Measurements from ENCODE around the gene PPP2R3B.
A peak's percentile ranks its signal among the peaks of the same experiment; 100 is the strongest.

PPP2R3B gene

GRCh38 chrX:350534-351323 is 36.0 kb downstream of the PPP2R3B start:
- Mint-ChIP-seq H3K27ac (peak overlapping the region; percentile 33), H3K4me1 (peaks cover 49% of the 10 kb centered on the region), H3K27me3 (ENCODE audit: low read depth, poor library complexity) (no peaks in the 10 kb centered on the region), H3K9me3 (no peaks in the 10 kb centered on the region), H3K4me3 (no peak overlapping the region), H3K36me3 (ENCODE audit: low read depth) (peaks cover 56% of the 10 kb centered on the region)
- TF ChIP-seq, protein P1, sequence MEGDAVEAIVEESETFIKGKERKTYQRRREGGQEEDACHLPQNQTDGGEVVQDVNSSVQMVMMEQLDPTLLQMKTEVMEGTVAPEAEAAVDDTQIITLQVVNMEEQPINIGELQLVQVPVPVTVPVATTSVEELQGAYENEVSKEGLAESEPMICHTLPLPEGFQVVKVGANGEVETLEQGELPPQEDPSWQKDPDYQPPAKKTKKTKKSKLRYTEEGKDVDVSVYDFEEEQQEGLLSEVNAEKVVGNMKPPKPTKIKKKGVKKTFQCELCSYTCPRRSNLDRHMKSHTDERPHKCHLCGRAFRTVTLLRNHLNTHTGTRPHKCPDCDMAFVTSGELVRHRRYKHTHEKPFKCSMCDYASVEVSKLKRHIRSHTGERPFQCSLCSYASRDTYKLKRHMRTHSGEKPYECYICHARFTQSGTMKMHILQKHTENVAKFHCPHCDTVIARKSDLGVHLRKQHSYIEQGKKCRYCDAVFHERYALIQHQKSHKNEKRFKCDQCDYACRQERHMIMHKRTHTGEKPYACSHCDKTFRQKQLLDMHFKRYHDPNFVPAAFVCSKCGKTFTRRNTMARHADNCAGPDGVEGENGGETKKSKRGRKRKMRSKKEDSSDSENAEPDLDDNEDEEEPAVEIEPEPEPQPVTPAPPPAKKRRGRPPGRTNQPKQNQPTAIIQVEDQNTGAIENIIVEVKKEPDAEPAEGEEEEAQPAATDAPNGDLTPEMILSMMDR (IDR thresholded peaks at IDR 0.05) = no peak
- DNase-seq = no peak

DNA sequence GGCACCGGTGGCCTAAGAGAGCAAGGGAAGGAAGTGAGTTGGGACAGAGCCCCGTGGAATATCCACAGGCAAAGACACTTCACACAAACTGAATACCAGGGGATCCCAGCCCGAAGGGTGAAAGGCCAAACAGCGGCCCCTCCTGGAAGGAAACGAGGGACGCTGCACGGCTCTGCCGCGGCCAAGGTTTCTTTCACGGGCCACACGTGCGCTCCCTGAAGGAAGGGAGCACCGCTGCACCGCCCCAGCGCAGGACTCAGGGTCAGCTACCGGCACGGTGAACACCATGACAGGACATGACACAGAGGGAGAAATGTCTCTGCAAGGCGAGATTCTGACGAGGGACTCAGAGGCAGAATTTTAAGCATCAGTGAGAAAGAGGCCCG is 36.6 kb downstream of the PPP2R3B start:
- peaks cover 54% of the 10 kb centered on the region for H3K36me3 Mint-ChIP-seq (ENCODE audit: low read depth)
- no peak overlapping the region for H3K4me3 Mint-ChIP-seq
- DNase-seq = no peak
- TF ChIP-seq, protein P1 (IDR thresholded peaks at IDR 0.05) = no peak
- peak overlapping the region; percentile 33 for H3K27ac Mint-ChIP-seq
- H3K9me3 Mint-ChIP-seq = no peaks in the 10 kb centered on the region
- peaks cover 43% of the 10 kb centered on the region for H3K4me1 Mint-ChIP-seq
- H3K27me3 Mint-ChIP-seq (ENCODE audit: low read depth, poor library complexity) = no peaks in the 10 kb centered on the region

GRCh38 chrX:349702-350101 is 37.0 kb downstream of the PPP2R3B start:
- Mint-ChIP-seq H3K4me1 (peaks cover 39% of the 10 kb centered on the region), H3K9me3 (peaks cover 2% of the 10 kb centered on the region), H3K27ac (peak overlapping the region; percentile 33), H3K36me3 (ENCODE audit: low read depth) (peaks cover 54% of the 10 kb centered on the region), H3K27me3 (ENCODE audit: low read depth, poor library complexity) (no peaks in the 10 kb centered on the region), H3K4me3 (no peak overlapping the region)
- DNase-seq = no peak
- TF ChIP-seq, protein P1 (IDR thresholded peaks at IDR 0.05) = no peak

DNA sequence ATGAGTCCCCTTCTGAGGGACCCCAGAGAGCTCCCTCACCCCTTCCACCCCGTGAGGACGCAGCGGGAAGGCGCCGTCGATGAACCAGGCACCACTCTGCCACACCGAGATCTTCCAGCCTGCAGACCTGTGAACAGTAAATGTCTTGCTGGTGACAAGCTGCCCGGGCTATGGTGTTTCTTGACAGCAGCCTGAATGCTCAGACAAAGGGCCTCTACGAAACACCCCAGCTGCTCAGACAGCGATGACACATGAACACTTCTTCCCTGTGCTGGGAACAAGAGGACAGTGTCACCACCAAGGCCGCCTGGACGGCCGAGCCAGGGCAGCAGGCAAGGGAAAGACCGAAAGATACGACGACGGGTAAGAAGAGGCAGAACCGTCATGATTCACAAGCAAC is 37.5 kb downstream of the PPP2R3B start:
- Mint-ChIP-seq H3K27ac (peak overlapping the region; percentile 33), H3K9me3 (peaks cover 5% of the 10 kb centered on the region), H3K36me3 (ENCODE audit: low read depth) (peaks cover 53% of the 10 kb centered on the region), H3K4me1 (peaks cover 34% of the 10 kb centered on the region), H3K27me3 (ENCODE audit: low read depth, poor library complexity) (no peaks in the 10 kb centered on the region), H3K4me3 (no peak overlapping the region)
- no peak for DNase-seq
- TF ChIP-seq, protein P1 (IDR thresholded peaks at IDR 0.05) = no peak

DNA sequence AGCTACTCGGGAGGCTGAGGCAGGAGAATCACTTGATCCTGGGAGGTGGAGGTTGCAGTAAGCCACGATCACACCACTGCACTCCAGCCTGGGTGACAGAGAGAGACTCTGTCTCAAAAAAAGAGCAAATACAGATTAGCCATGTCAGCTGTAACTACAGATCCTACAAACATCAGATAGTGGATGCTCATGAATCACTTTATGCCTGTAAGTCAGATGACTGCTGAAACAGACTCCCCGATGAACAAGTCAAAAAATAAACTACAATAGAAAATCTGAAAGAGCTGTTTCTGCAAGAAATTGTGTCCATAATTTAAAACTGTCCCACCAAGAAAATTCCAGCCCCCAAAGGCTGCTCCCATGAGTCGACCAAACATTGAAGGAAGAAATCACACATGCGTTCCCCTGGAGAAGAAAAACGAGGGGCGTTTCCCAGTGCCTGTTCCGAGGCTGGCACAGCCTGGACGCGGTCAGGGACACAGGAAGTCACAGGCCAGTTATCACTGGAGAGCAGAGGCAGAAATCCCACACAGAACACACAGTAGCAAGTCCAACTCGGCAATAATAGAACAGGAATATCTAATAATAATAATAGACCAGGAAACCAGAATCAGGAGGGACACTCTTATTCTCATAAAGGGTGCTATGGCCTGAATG is 38.1 kb downstream of the PPP2R3B start:
- Mint-ChIP-seq H3K4me3 (no peak overlapping the region), H3K27ac (peak overlapping the region; percentile 86), H3K27me3 (ENCODE audit: low read depth, poor library complexity) (no peaks in the 10 kb centered on the region), H3K4me1 (peaks cover 34% of the 10 kb centered on the region), H3K36me3 (ENCODE audit: low read depth) (peaks cover 52% of the 10 kb centered on the region), H3K9me3 (peaks cover 5% of the 10 kb centered on the region)
- no peak for DNase-seq
- TF ChIP-seq, protein P1 (IDR thresholded peaks at IDR 0.05) = no peak

Data from nephron progenitor cell (in vitro differentiated cells).